Mesendoderm (in vitro differentiated cells): ENCODE data around the gene CSAD.

ENCODE experiments used
- DNase-seq: peaks from one replicate; pipeline ENCODE4 v3.0.0; 2013
- H2AK5ac ChIP-seq: 2 replicates; pipeline ENCODE4 v1.6.1; 2013; ENCODE audit warnings: low read length, inconsistent platforms
- H2BK120ac ChIP-seq: 2 replicates; pipeline ENCODE4 v1.6.1; 2013; ENCODE audit warnings: low read depth, mild to moderate bottlenecking, low read length, moderate library complexity, mixed read lengths
- H2BK15ac ChIP-seq: replicated peaks from 2 replicates; pipeline ENCODE4 v1.6.1; 2013; ENCODE audit warnings: low read depth, mild to moderate bottlenecking, moderate library complexity
- H2BK5ac ChIP-seq: 2 replicates; pipeline ENCODE4 v1.6.1; 2013; ENCODE audit warnings: low read length, inconsistent platforms
- H3K18ac ChIP-seq: 2 replicates; pipeline ENCODE4 v1.6.1; 2013; ENCODE audit warnings: mild to moderate bottlenecking, low read length, mixed read lengths
- H3K23ac ChIP-seq: one replicate; pipeline ENCODE4 v1.6.1; 2013; ENCODE audit warnings: low read length
- H3K27ac ChIP-seq: 2 replicates; pipeline ENCODE4 v1.5.1; 2013; ENCODE audit warnings: low read depth, mild to moderate bottlenecking, inconsistent platforms, low read length, moderate library complexity
- H3K27me3 ChIP-seq: 2 replicates; pipeline ENCODE4 v1.6.1; 2013; ENCODE audit warnings: low read length, control low read depth, mild to moderate bottlenecking, inconsistent platforms; ENCODE audit not compliant: insufficient read depth, poor library complexity
- H3K36me3 ChIP-seq: 2 replicates; pipeline ENCODE4 v1.6.1; 2013; ENCODE audit warnings: low read length, inconsistent platforms; ENCODE audit not compliant: control insufficient read depth, insufficient read depth
- H3K4ac ChIP-seq: one replicate; pipeline ENCODE4 v1.6.1; 2013; ENCODE audit warnings: low read depth, mild to moderate bottlenecking, low read length, moderate library complexity
- H3K4me1 ChIP-seq: 2 replicates; pipeline ENCODE4 v1.6.1; 2013; ENCODE audit warnings: low read depth, low read length, inconsistent platforms; ENCODE audit not compliant: control insufficient read depth
- H3K4me2 ChIP-seq: 2 replicates; pipeline ENCODE4 v1.6.1; 2013; ENCODE audit warnings: low read length
- H3K4me3 ChIP-seq: 2 replicates; pipeline ENCODE4 v1.5.1; 2013; ENCODE audit warnings: mild to moderate bottlenecking, low read length
- H3K56ac ChIP-seq: one replicate; pipeline ENCODE4 v1.6.1; 2013; ENCODE audit warnings: low read length
- H3K79me1 ChIP-seq: 2 replicates; pipeline ENCODE4 v1.6.1; 2013; ENCODE audit warnings: low read length, inconsistent platforms
- H3K79me2 ChIP-seq: 2 replicates; pipeline ENCODE4 v1.6.1; 2013; ENCODE audit warnings: mild to moderate bottlenecking, low read length; ENCODE audit not compliant: control insufficient read depth, insufficient read depth
- H3K9ac ChIP-seq: 2 replicates; pipeline ENCODE4 v1.6.1; 2013; ENCODE audit warnings: low read length, inconsistent platforms
- H4K5ac ChIP-seq: one replicate; pipeline ENCODE4 v1.6.1; 2013; ENCODE audit warnings: low read length
- H4K8ac ChIP-seq: one replicate; pipeline ENCODE4 v1.6.1; 2013; ENCODE audit warnings: low read depth, mild to moderate bottlenecking, control low read depth, low read length, moderate library complexity
- WGBS: extraction: QIAGEN DNeasy Blood & Tissue Kit; methylation state at CpG from one replicate; pipeline ENCODE4 v1.1.7; 2013; ENCODE audit warnings: low lambda C conversion rate, missing lambda C conversion rate; ENCODE audit not compliant: insufficient coverage; ENCODE audit errors: extremely low coverage; 5-methylcytosine and 5-hydroxymethylcytosine counted together

The CSAD gene

GRCh38 chr12:53184828-53185227, 4.1 kb upstream of the CSAD start:
- Histone ChIP-seq H3K4me2 (no peak overlapping the region), H3K4me3 (no peak overlapping the region), H3K4ac (no peak overlapping the region), H3K79me1 (peaks cover 9% of the 10 kb centered on the region), H3K4me1 (peaks cover 2% of the 10 kb centered on the region), H3K18ac (no peak overlapping the region), H2AK5ac (no peak overlapping the region), H4K8ac (no peak overlapping the region), H2BK15ac (no peak overlapping the region), H4K5ac (no peak overlapping the region), H3K36me3 (peaks cover 9% of the 10 kb centered on the region), H3K79me2 (peaks cover 2% of the 10 kb centered on the region), H2BK120ac (no peak overlapping the region), H3K9ac (no peak overlapping the region), H3K23ac (no peak overlapping the region), H3K56ac (no peak overlapping the region), H3K27me3 (no peaks in the 10 kb centered on the region), H2BK5ac (no peak overlapping the region), H3K27ac (no peak overlapping the region)
- no CpG with 5 or more reads among the region's 6 CpGs for WGBS
- DNase-seq: no peak

- no peak overlapping the region for H3K18ac ChIP-seq
- no peak overlapping the region for H4K5ac ChIP-seq
- H3K23ac ChIP-seq: no peak overlapping the region
- H2BK5ac ChIP-seq: no peak overlapping the region
- peaks cover 9% of the 10 kb centered on the region for H3K36me3 ChIP-seq
- no CpG with 5 or more reads among the region's 2 CpGs for WGBS
- no peak overlapping the region for H3K4me2 ChIP-seq
- no peak overlapping the region for H3K56ac ChIP-seq
- no peak overlapping the region for H4K8ac ChIP-seq
- H3K4me1 ChIP-seq: peaks cover 2% of the 10 kb centered on the region
- H3K4ac ChIP-seq: no peak overlapping the region
- H3K79me1 ChIP-seq: peaks cover 9% of the 10 kb centered on the region
- no peak overlapping the region for H2BK120ac ChIP-seq
- H3K27me3 ChIP-seq: no peaks in the 10 kb centered on the region
- peaks cover 2% of the 10 kb centered on the region for H3K79me2 ChIP-seq
- no peak overlapping the region for H2BK15ac ChIP-seq
- no peak overlapping the region for H2AK5ac ChIP-seq
- no peak overlapping the region for H3K4me3 ChIP-seq
- H3K27ac ChIP-seq: no peak overlapping the region
- H3K9ac ChIP-seq: peak overlapping the region; percentile 8
- DNase-seq: no peak
These were observed 2.2 kb upstream of the CSAD start for GRCh38 chr12:53182903-53183302.

- Histone ChIP-seq H3K27me3 (no peaks in the 10 kb centered on the region), H3K79me1 (peaks cover 9% of the 10 kb centered on the region), H3K79me2 (peaks cover 2% of the 10 kb centered on the region), H4K8ac (no peak overlapping the region), H3K18ac (no peak overlapping the region), H3K4me2 (peak overlapping the region; percentile 13), H3K23ac (no peak overlapping the region), H3K9ac (peak overlapping the region; percentile 94), H2BK15ac (no peak overlapping the region), H3K36me3 (peaks cover 9% of the 10 kb centered on the region), H3K4me1 (peaks cover 2% of the 10 kb centered on the region), H4K5ac (no peak overlapping the region), H2BK5ac (no peak overlapping the region), H2AK5ac (no peak overlapping the region), H3K27ac (no peak overlapping the region), H3K4me3 (no peak overlapping the region), H3K4ac (no peak overlapping the region), H2BK120ac (no peak overlapping the region), H3K56ac (peak overlapping the region; percentile 98)
- no peak for DNase-seq
- no CpG with 5 or more reads among the region's 2 CpGs for WGBS
These were observed 1.2 kb upstream of the CSAD start for GRCh38 chr12:53181935-53182334.

GRCh38 chr12:53180931-53181645, 363 bp upstream of the CSAD start:
- WGBS: no CpG with 5 or more reads among the region's 57 CpGs
- H2BK120ac ChIP-seq: no peak overlapping the region
- H3K4me3 ChIP-seq: peak overlapping the region; percentile 82
- peak; percentile 89 for DNase-seq
- H3K79me2 ChIP-seq: peaks cover 2% of the 10 kb centered on the region
- H2BK5ac ChIP-seq: no peak overlapping the region
- no peak overlapping the region for H4K5ac ChIP-seq
- H3K27me3 ChIP-seq: no peaks in the 10 kb centered on the region
- H2AK5ac ChIP-seq: no peak overlapping the region
- peak overlapping the region; percentile 97 for H3K27ac ChIP-seq
- peaks cover 9% of the 10 kb centered on the region for H3K79me1 ChIP-seq
- peaks cover 2% of the 10 kb centered on the region for H3K4me1 ChIP-seq
- no peak overlapping the region for H4K8ac ChIP-seq
- H3K4ac ChIP-seq: peak overlapping the region; percentile 5
- H3K23ac ChIP-seq: peak overlapping the region; percentile 94
- H3K9ac ChIP-seq: peak overlapping the region; percentile 94
- peak overlapping the region; percentile 13 for H3K4me2 ChIP-seq
- peak overlapping the region; percentile 96 for H3K18ac ChIP-seq
- H3K56ac ChIP-seq: peak overlapping the region; percentile 98
- no peak overlapping the region for H2BK15ac ChIP-seq
- peaks cover 6% of the 10 kb centered on the region for H3K36me3 ChIP-seq

GRCh38 chr12:53179687-53180219, 972 bp downstream of the CSAD start:
- no peak overlapping the region for H3K23ac ChIP-seq
- H3K4me1 ChIP-seq: peaks cover 8% of the 10 kb centered on the region
- H3K27ac ChIP-seq: peak overlapping the region; percentile 90
- peaks cover 2% of the 10 kb centered on the region for H3K79me2 ChIP-seq
- H3K27me3 ChIP-seq: no peaks in the 10 kb centered on the region
- H3K56ac ChIP-seq: peak overlapping the region; percentile 91
- H3K79me1 ChIP-seq: peaks cover 9% of the 10 kb centered on the region
- H4K8ac ChIP-seq: peak overlapping the region; percentile 2
- peak overlapping the region; percentile 58 for H3K4me3 ChIP-seq
- DNase-seq: no peak
- WGBS: no CpG with 5 or more reads among the region's 12 CpGs
- no peak overlapping the region for H2AK5ac ChIP-seq
- H3K4me2 ChIP-seq: peak overlapping the region; percentile 28
- peaks cover 3% of the 10 kb centered on the region for H3K36me3 ChIP-seq
- peak overlapping the region; percentile 88 for H3K9ac ChIP-seq
- H2BK5ac ChIP-seq: peak overlapping the region; percentile 10
- H2BK120ac ChIP-seq: no peak overlapping the region
- peak overlapping the region; percentile 9 for H4K5ac ChIP-seq
- H3K4ac ChIP-seq: peak overlapping the region; percentile 82
- H2BK15ac ChIP-seq: no peak overlapping the region
- peak overlapping the region; percentile 91 for H3K18ac ChIP-seq
